Forelimb muscle (tissue), 1 donor: ENCODE results near the gene DIRAS1. TPM values are rescaled to one million over a fixed set of nuclear protein-coding genes. Genes with fewer than 3 reads are reported as not detected.
"Not testable (repeated sequence)": the region's sequence is repeated elsewhere in the genome, so short reads cannot be mapped to it uniquely, and the experiment has no call there.

Experiments
- DNase-seq: peaks from one replicate; pipeline ENCODE4 v3.0.0-alpha.2; 2013; ENCODE audit warnings: low read depth
- polyA plus RNA-seq: library from polyadenylated mRNA; unstranded; fragments of 120-200 nt; gene quantifications from one replicate; pipeline ENCODE4 v1.2.1, GENCODE V29; 2013; ENCODE audit not compliant: insufficient read length

Gene DIRAS1
- polyA plus RNA-seq, 1 donor: 1.4 TPM

GRCh38 chr19:2678044-2678671, 43.0 kb downstream of the DIRAS1 start:
- DNase-seq: no peak

- no peak for DNase-seq
Measured at GRCh38 chr19:2676823-2677222, 44.3 kb downstream of the DIRAS1 start.

- no peak for DNase-seq
Measured at GRCh38 chr19:2675892-2676291, 45.3 kb downstream of the DIRAS1 start.

- no peak for DNase-seq
Measured at GRCh38 chr19:2670217-2670616, 51.0 kb downstream of the DIRAS1 start.

GRCh38 chr19:2668175-2668763, 52.9 kb downstream of the DIRAS1 start:
- no peak for DNase-seq

GRCh38 chr19:2667349-2667748, 53.8 kb downstream of the DIRAS1 start:
- not testable (repeated sequence) for DNase-seq

GRCh38 chr19:2666344-2666994, 54.7 kb downstream of the DIRAS1 start:
- DNase-seq: no peak

GRCh38 chr19:2665103-2665502, 56.1 kb downstream of the DIRAS1 start:
- no peak for DNase-seq

Other genes with a start within 250 kb of the DIRAS1 start
- gene GADD45B, start 245.2 kb downstream of the DIRAS1 start, polyA plus RNA-seq: 7.4 TPM
- gene GNG7, start 18.7 kb downstream of the DIRAS1 start, polyA plus RNA-seq: 2.4 TPM
- 13.4 TPM for gene SLC39A3, start 18.6 kb upstream of the DIRAS1 start, polyA plus RNA-seq
- 91.3 TPM for gene SGTA, start 61.9 kb upstream of the DIRAS1 start, polyA plus RNA-seq
- 44.7 TPM for gene THOP1, start 64.1 kb upstream of the DIRAS1 start, polyA plus RNA-seq
- gene ZNF554, start 98.5 kb upstream of the DIRAS1 start, polyA plus RNA-seq: 5.3 TPM
- gene ZNF555, start 120.1 kb upstream of the DIRAS1 start, polyA plus RNA-seq: 12.6 TPM
- 50.9 TPM for gene ZNF556, start 146.0 kb upstream of the DIRAS1 start, polyA plus RNA-seq
- gene ZNF57, start 179.6 kb upstream of the DIRAS1 start, polyA plus RNA-seq: 2.5 TPM
- 4.5 TPM for gene ZNF77, start 223.6 kb upstream of the DIRAS1 start, polyA plus RNA-seq